ENCODE data around the gene BMP5.

The BMP5 gene

GRCh38 chr6:55872866-55873265 is 2.5 kb downstream of the BMP5 start:
- no peaks in the 10 kb centered on the region for H3K36me3 ChIP-seq (ENCODE audit: control insufficient read depth in 1 of 2, insufficient read depth in 2 of 2, low read depth in 1 of 2, low read length in 2 of 2)
- no peak overlapping the region for H4K91ac ChIP-seq (ENCODE audit: low read length)
- H2AK5ac ChIP-seq (ENCODE audit: low read length, severe bottlenecking): no peak overlapping the region
- H2BK120ac ChIP-seq (ENCODE audit: low read depth, low read length): no peak overlapping the region
- no peaks in the 10 kb centered on the region for H3K27me3 ChIP-seq (ENCODE audit: control insufficient read depth in 1 of 2, insufficient read depth in 1 of 2, low read length in 2 of 2)
- no peak overlapping the region for H4K8ac ChIP-seq (ENCODE audit: low read length)
- no peak overlapping the region for H2BK12ac ChIP-seq (ENCODE audit: low read length in 2 of 2)
- H3K4me2 ChIP-seq (ENCODE audit: low read length, poor library complexity, severe bottlenecking): no peak overlapping the region
- no peak overlapping the region for H3K4ac ChIP-seq (ENCODE audit: low read depth in 1 of 2, low read length in 2 of 2)
- no peak overlapping the region for H2AFZ ChIP-seq (ENCODE audit: low read depth, low read length)
- no peak overlapping the region for H2BK15ac ChIP-seq (ENCODE audit: low read depth, poor library complexity, severe bottlenecking)
- WGBS: no CpG with 5 or more reads among the region's 3 CpGs
- no peak overlapping the region for H3K9ac ChIP-seq (ENCODE audit: low read length)
- H3K27ac ChIP-seq (ENCODE audit: low read length, poor library complexity, severe bottlenecking): no peak overlapping the region
- no peak overlapping the region for H3K23ac ChIP-seq (ENCODE audit: low read length in 2 of 2)
- H2BK5ac ChIP-seq (ENCODE audit: low read depth, low read length, poor library complexity, severe bottlenecking): no peak overlapping the region
- no peak for DNase-seq
- H3K14ac ChIP-seq (ENCODE audit: low read length in 2 of 2): no peak overlapping the region
- no peaks in the 10 kb centered on the region for H3K79me1 ChIP-seq (replicated peaks; ENCODE audit: low read length, poor library complexity, severe bottlenecking)
- H3K4me3 ChIP-seq (ENCODE audit: insufficient read depth in 1 of 2, low read depth in 1 of 2, low read length in 2 of 2): no peak overlapping the region
- H3K4me1 ChIP-seq (ENCODE audit: control insufficient read depth, insufficient read depth, low read depth, low read length): peaks cover 1% of the 10 kb centered on the region
- H3K9me3 ChIP-seq (ENCODE audit: control insufficient read depth, low read length): no peaks in the 10 kb centered on the region
- no peak overlapping the region for H3K18ac ChIP-seq (ENCODE audit: low read depth in 1 of 2, low read length in 2 of 2)

DNA sequence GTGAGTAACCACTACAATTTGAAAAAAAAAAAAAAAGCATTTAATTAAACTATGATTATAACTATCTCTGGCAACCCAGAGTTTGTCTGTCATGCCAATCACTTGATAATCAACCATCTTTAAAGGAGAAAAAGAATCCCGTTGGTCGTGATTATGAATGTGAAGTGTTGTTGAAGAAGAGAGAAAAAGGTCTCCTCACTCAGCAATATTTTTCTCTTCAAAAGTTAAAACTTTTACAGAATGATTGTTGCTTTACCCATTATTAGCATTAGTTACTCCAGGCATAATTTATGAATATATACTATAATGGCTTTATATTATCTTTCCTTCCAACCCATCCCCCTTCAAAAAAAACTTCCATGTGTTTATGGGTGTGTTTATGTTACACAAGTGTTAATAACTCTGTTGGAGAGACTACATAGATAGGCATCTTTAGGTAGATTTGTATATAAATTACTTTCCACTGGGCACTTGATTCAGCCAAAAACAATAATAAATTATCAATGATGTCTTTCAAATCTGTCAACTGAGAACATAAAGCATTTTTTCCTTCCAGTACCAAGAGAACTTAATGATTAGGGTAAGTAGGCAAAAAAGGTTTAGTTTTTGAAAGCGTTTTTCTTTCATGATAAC is 5.1 kb downstream of the BMP5 start:
- H3K14ac ChIP-seq (ENCODE audit: low read length in 2 of 2): no peak overlapping the region
- no peak overlapping the region for H3K4me3 ChIP-seq (ENCODE audit: insufficient read depth in 1 of 2, low read depth in 1 of 2, low read length in 2 of 2)
- H3K79me1 ChIP-seq (replicated peaks; ENCODE audit: low read length, poor library complexity, severe bottlenecking): no peaks in the 10 kb centered on the region
- no peak overlapping the region for H2BK5ac ChIP-seq (ENCODE audit: low read depth, low read length, poor library complexity, severe bottlenecking)
- H3K18ac ChIP-seq (ENCODE audit: low read depth in 1 of 2, low read length in 2 of 2): no peak overlapping the region
- H3K9ac ChIP-seq (ENCODE audit: low read length): no peak overlapping the region
- H3K4me2 ChIP-seq (ENCODE audit: low read length, poor library complexity, severe bottlenecking): no peak overlapping the region
- H3K9me3 ChIP-seq (ENCODE audit: control insufficient read depth, low read length): no peaks in the 10 kb centered on the region
- H3K36me3 ChIP-seq (ENCODE audit: control insufficient read depth in 1 of 2, insufficient read depth in 2 of 2, low read depth in 1 of 2, low read length in 2 of 2): no peaks in the 10 kb centered on the region
- H4K91ac ChIP-seq (ENCODE audit: low read length): no peak overlapping the region
- H3K27ac ChIP-seq (ENCODE audit: low read length, poor library complexity, severe bottlenecking): no peak overlapping the region
- DNase-seq: no peak
- H3K4me1 ChIP-seq (ENCODE audit: control insufficient read depth, insufficient read depth, low read depth, low read length): peaks cover 1% of the 10 kb centered on the region
- H3K27me3 ChIP-seq (ENCODE audit: control insufficient read depth in 1 of 2, insufficient read depth in 1 of 2, low read length in 2 of 2): no peaks in the 10 kb centered on the region
- H2AK5ac ChIP-seq (ENCODE audit: low read length, severe bottlenecking): no peak overlapping the region
- no peak overlapping the region for H2BK120ac ChIP-seq (ENCODE audit: low read depth, low read length)
- H2BK12ac ChIP-seq (ENCODE audit: low read length in 2 of 2): no peak overlapping the region
- no peak overlapping the region for H2AFZ ChIP-seq (ENCODE audit: low read depth, low read length)
- H4K8ac ChIP-seq (ENCODE audit: low read length): no peak overlapping the region
- H3K23ac ChIP-seq (ENCODE audit: low read length in 2 of 2): no peak overlapping the region
- H2BK15ac ChIP-seq (ENCODE audit: low read depth, poor library complexity, severe bottlenecking): no peak overlapping the region
- no peak overlapping the region for H3K4ac ChIP-seq (ENCODE audit: low read depth in 1 of 2, low read length in 2 of 2)
- no CpG with 5 or more reads among the region's 3 CpGs for WGBS

DNA sequence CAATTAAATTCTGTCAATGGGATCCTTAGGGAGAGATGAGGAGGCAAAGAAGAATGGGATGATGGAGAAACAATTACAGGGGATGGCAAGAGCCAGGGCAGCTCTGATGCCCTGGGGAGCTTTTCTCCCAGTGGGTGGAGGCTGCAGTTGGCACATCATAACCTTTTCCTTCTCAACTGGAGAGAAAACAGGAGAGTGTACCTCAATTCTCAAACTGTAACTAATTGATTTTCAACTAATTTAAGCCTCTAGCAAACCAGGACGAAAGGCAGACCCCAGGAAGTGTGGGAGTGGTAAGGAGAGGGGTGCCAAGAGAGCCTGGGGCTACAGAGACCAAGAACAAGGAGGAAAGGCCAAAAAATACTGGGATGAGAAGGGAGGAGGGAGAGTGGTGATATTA is 5.7 kb downstream of the BMP5 start:
- no peaks in the 10 kb centered on the region for H3K79me1 ChIP-seq (replicated peaks; ENCODE audit: low read length, poor library complexity, severe bottlenecking)
- H3K27ac ChIP-seq (ENCODE audit: low read length, poor library complexity, severe bottlenecking): no peak overlapping the region
- H2AK5ac ChIP-seq (ENCODE audit: low read length, severe bottlenecking): peak overlapping the region; percentile 4
- H3K4me3 ChIP-seq (ENCODE audit: insufficient read depth in 1 of 2, low read depth in 1 of 2, low read length in 2 of 2): no peak overlapping the region
- H3K9ac ChIP-seq (ENCODE audit: low read length): no peak overlapping the region
- no peak overlapping the region for H2BK5ac ChIP-seq (ENCODE audit: low read depth, low read length, poor library complexity, severe bottlenecking)
- H2BK15ac ChIP-seq (ENCODE audit: low read depth, poor library complexity, severe bottlenecking): no peak overlapping the region
- no peaks in the 10 kb centered on the region for H3K36me3 ChIP-seq (ENCODE audit: control insufficient read depth in 1 of 2, insufficient read depth in 2 of 2, low read depth in 1 of 2, low read length in 2 of 2)
- no peak overlapping the region for H3K14ac ChIP-seq (ENCODE audit: low read length in 2 of 2)
- H4K91ac ChIP-seq (ENCODE audit: low read length): no peak overlapping the region
- H2AFZ ChIP-seq (ENCODE audit: low read depth, low read length): no peak overlapping the region
- H3K9me3 ChIP-seq (ENCODE audit: control insufficient read depth, low read length): no peaks in the 10 kb centered on the region
- H3K4me2 ChIP-seq (ENCODE audit: low read length, poor library complexity, severe bottlenecking): no peak overlapping the region
- no peaks in the 10 kb centered on the region for H3K27me3 ChIP-seq (ENCODE audit: control insufficient read depth in 1 of 2, insufficient read depth in 1 of 2, low read length in 2 of 2)
- DNase-seq: no peak
- H3K18ac ChIP-seq (ENCODE audit: low read depth in 1 of 2, low read length in 2 of 2): no peak overlapping the region
- no peak overlapping the region for H3K4ac ChIP-seq (ENCODE audit: low read depth in 1 of 2, low read length in 2 of 2)
- peak overlapping the region in 1 of 2 experiments; percentile 66 for H2BK12ac ChIP-seq (ENCODE audit: low read length in 2 of 2)
- H2BK120ac ChIP-seq (ENCODE audit: low read depth, low read length): peak overlapping the region; percentile 61
- WGBS: 64% methylated on average over 1 of the region's 1 CpG
- H3K4me1 ChIP-seq (ENCODE audit: control insufficient read depth, insufficient read depth, low read depth, low read length): peaks cover 1% of the 10 kb centered on the region
- H4K8ac ChIP-seq (ENCODE audit: low read length): no peak overlapping the region
- H3K23ac ChIP-seq (ENCODE audit: low read length in 2 of 2): no peak overlapping the region

GRCh38 chr6:55868771-55869479 is 6.5 kb downstream of the BMP5 start:
- no CpG with 5 or more reads among the region's 5 CpGs for WGBS
- no peaks in the 10 kb centered on the region for H3K36me3 ChIP-seq (ENCODE audit: control insufficient read depth in 1 of 2, insufficient read depth in 2 of 2, low read depth in 1 of 2, low read length in 2 of 2)
- DNase-seq: peak; percentile 53

More at GRCh38 chr6:55868771-55869479, 6.5 kb downstream of the BMP5 start:
- H3K4me1 ChIP-seq (ENCODE audit: control insufficient read depth, insufficient read depth, low read depth, low read length): peaks cover 1% of the 10 kb centered on the region
- no peak overlapping the region for H3K9ac ChIP-seq (ENCODE audit: low read length)
- no peaks in the 10 kb centered on the region for H3K9me3 ChIP-seq (ENCODE audit: control insufficient read depth, low read length)
- H3K27ac ChIP-seq (ENCODE audit: low read length, poor library complexity, severe bottlenecking): peak overlapping the region; percentile 60
- H4K8ac ChIP-seq (ENCODE audit: low read length): no peak overlapping the region
- no peak overlapping the region for H2AK5ac ChIP-seq (ENCODE audit: low read length, severe bottlenecking)
- H3K4ac ChIP-seq (ENCODE audit: low read depth in 1 of 2, low read length in 2 of 2): no peak overlapping the region
- H2BK120ac ChIP-seq (ENCODE audit: low read depth, low read length): no peak overlapping the region
- no peaks in the 10 kb centered on the region for H3K27me3 ChIP-seq (ENCODE audit: control insufficient read depth in 1 of 2, insufficient read depth in 1 of 2, low read length in 2 of 2)
- no peak overlapping the region for H3K4me3 ChIP-seq (ENCODE audit: insufficient read depth in 1 of 2, low read depth in 1 of 2, low read length in 2 of 2)
- no peak overlapping the region for H4K91ac ChIP-seq (ENCODE audit: low read length)
- H2BK15ac ChIP-seq (ENCODE audit: low read depth, poor library complexity, severe bottlenecking): no peak overlapping the region
- H3K23ac ChIP-seq (ENCODE audit: low read length in 2 of 2): no peak overlapping the region
- no peak overlapping the region for H2BK12ac ChIP-seq (ENCODE audit: low read length in 2 of 2)
- no peak overlapping the region for H3K18ac ChIP-seq (ENCODE audit: low read depth in 1 of 2, low read length in 2 of 2)
- H3K79me1 ChIP-seq (replicated peaks; ENCODE audit: low read length, poor library complexity, severe bottlenecking): no peaks in the 10 kb centered on the region
- peak overlapping the region; percentile 37 for H3K4me2 ChIP-seq (ENCODE audit: low read length, poor library complexity, severe bottlenecking)
- no peak overlapping the region for H3K14ac ChIP-seq (ENCODE audit: low read length in 2 of 2)
- H2BK5ac ChIP-seq (ENCODE audit: low read depth, low read length, poor library complexity, severe bottlenecking): no peak overlapping the region
- H2AFZ ChIP-seq (ENCODE audit: low read depth, low read length): no peak overlapping the region
